HepG2 (cell line): ENCODE measurements around the gene ZNF33B. TPM values are rescaled to one million over a fixed set of nuclear protein-coding genes. Genes with fewer than 3 reads are reported as not detected.

Source experiments
- AGO1 ChIP-seq: fragments of 200-400 bp; formaldehyde crosslinking; IDR thresholded peaks from 2 replicates; pipeline ENCODE4 v1.6.1; 2017; ENCODE audit warnings: mild to moderate bottlenecking, low read depth, low read length, moderate library complexity; ENCODE audit not compliant: poor library complexity, severe bottlenecking
- ARID5B ChIP-seq: IDR thresholded peaks from 2 replicates; pipeline ENCODE4 v1.4.0; 2020; ENCODE audit warnings: mild to moderate bottlenecking, missing genetic modification reagents
- HMG20A ChIP-seq: IDR thresholded peaks from 2 replicates; pipeline ENCODE4 v1.6.1; 2016; ENCODE audit warnings: borderline replicate concordance
- NFYC ChIP-seq: IDR thresholded peaks from 2 replicates; pipeline ENCODE4 v1.6.1; 2016; ENCODE audit warnings: missing genetic modification reagents, missing compliant biosample characterization
- POLR2AphosphoS2 ChIP-seq: IDR thresholded peaks from 2 replicates; pipeline ENCODE4 v1.6.1; 2011; ENCODE audit warnings: low read depth, low read length, improper control_type of control experiment
- RERE ChIP-seq: IDR thresholded peaks from 2 replicates; pipeline ENCODE4 v1.6.1; 2016; ENCODE audit warnings: low read depth, missing genetic modification reagents, missing compliant biosample characterization
- STAT6 ChIP-seq: sonication (generic); formaldehyde crosslinking; IDR thresholded peaks from 2 replicates; pipeline ENCODE4 v1.4.0; 2020; ENCODE audit warnings: missing genetic modification reagents, mild to moderate bottlenecking, borderline replicate concordance
- ZFP41 ChIP-seq: sonication (generic); formaldehyde crosslinking; IDR thresholded peaks from 2 replicates; pipeline ENCODE4 v1.4.0; 2020; ENCODE audit warnings: mild to moderate bottlenecking, missing genetic modification reagents, borderline replicate concordance
- ZFX ChIP-seq: sonication (generic); formaldehyde crosslinking; IDR thresholded peaks from 2 replicates; pipeline ENCODE4 v1.4.0; 2020; ENCODE audit warnings: mild to moderate bottlenecking, low read depth, missing genetic modification reagents, moderate library complexity
- ZNF260 ChIP-seq: sonication (generic); formaldehyde crosslinking; IDR thresholded peaks from 2 replicates; pipeline ENCODE4 v1.4.0; 2020; ENCODE audit warnings: missing genetic modification reagents, low read depth, mild to moderate bottlenecking, borderline replicate concordance
- ZNF335 ChIP-seq: sonication (generic); formaldehyde crosslinking; IDR thresholded peaks from 2 replicates; pipeline ENCODE4 v1.4.0; 2020; ENCODE audit warnings: missing genetic modification reagents
- ZNF513 ChIP-seq: sonication (generic); formaldehyde crosslinking; conservative IDR thresholded peaks from 2 replicates; pipeline ENCODE4 v1.5.0; 2020; ENCODE audit warnings: missing genetic modification reagents
- ZNF556 ChIP-seq: sonication (generic); formaldehyde crosslinking; IDR thresholded peaks from 2 replicates; pipeline ENCODE4 v1.4.0; 2020; ENCODE audit warnings: mild to moderate bottlenecking, missing genetic modification reagents, borderline replicate concordance
- polyA plus RNA-seq, 8 experiments: library from polyadenylated mRNA; depleted of rRNA in 3 of 8; stranded (reverse) in 7 of 8; unstranded in 1 of 8; fragments of >200 nt; fragmentation: Illumina TruSeq in 4 of 8; extraction: Trizol in 4 of 8; gene quantifications; 2 replicates each; pipeline versions ENCODE4 v1.2.1 to v1.2.3, GENCODE V29; 2011 to 2016; ENCODE audit warnings: low read depth in 4 of 8, missing spikeins in 1 of 8, mixed read lengths in 1 of 8; ENCODE audit not compliant: insufficient read depth in 1 of 8
- total RNA-seq, 5 experiments: library from RNA; depleted of rRNA; stranded (reverse); fragments of >200 nt; fragmentation: Illumina TruSeq; extraction: Trizol; gene quantifications; 2 replicates each; pipeline ENCODE4 v1.2.3, GENCODE V29; 2016; ENCODE audit warnings: low read depth in 1 of 5

Gene ZNF33B
- total and polyA plus RNA-seq, 2 of the 13 experiments (the other 11 are each of a cell fraction or from before 2014, with no cell fraction given), result 18.4 to 23.5 TPM

GRCh38 chr10:42552188-42553063, 85.9 kb downstream of the ZNF33B start (continued):
- TF ChIP-seq AGO1 (peak; percentile 27), ZFX (CRISPR knock-in tag) (peak; percentile 68), ZNF335 (CRISPR knock-in tag) (no peak; the same call in 1 of the 2 replicates), HMG20A (CRISPR knock-in tag) (no peak; the same call in 1 of the 2 replicates), ARID5B (CRISPR knock-in tag) (no peak), ZNF513 (no peak), ZNF260 (no peak), RERE (CRISPR knock-in tag) (no peak), ZNF556 (CRISPR knock-in tag) (no peak), STAT6 (CRISPR knock-in tag) (0 out of 2 replicates have a peak, but pooled peaks have one; percentile 4), ZFP41 (CRISPR knock-in tag) (no peak), NFYC (no peak), POLR2AphosphoS2 (no peak)
